Gastrocnemius medialis (tissue), 4 donors: ENCODE measurements around the gene CLASP1. TPM values are rescaled to one million over a fixed set of nuclear protein-coding genes. Genes with fewer than 3 reads are reported as not detected.

Experiments used
- ATAC-seq, 2 donors: fragments of 150-250 bp; one replicate each; pipeline ENCODE4 v1.9.1; 2016
- DNase-seq, 2 donors: peaks; one replicate each; pipeline ENCODE4 v3.0.0-alpha.2; 2019
- H3K27ac ChIP-seq, 4 donors: fragments of 200-600 bp; sonication (generic); 1 replicate in 1 of 4; 2 replicates in 3 of 4; pipeline ENCODE4 v1.5.1; 2016 to 2018; ENCODE audit warnings: mild to moderate bottlenecking in 2 of 4, moderate library complexity in 1 of 4
- H3K27me3 ChIP-seq, 3 donors: fragments of 200-600 bp; sonication (generic) in 2 of 3; 1 replicate in 1 of 3; 2 replicates in 2 of 3; pipeline versions ENCODE4 v1.5.1 to v1.6.0; 2016 to 2019; ENCODE audit warnings: mild to moderate bottlenecking in 1 of 3, moderate library complexity in 1 of 3
- H3K36me3 ChIP-seq, 2 donors: fragments of 200-600 bp; sonication (generic) in 1 of 2; one replicate each; pipeline ENCODE4 v1.5.1; 2017 to 2018
- H3K4me1 ChIP-seq, 2 donors: fragments of 200-600 bp; sonication (generic) in 1 of 2; one replicate each; pipeline ENCODE4 v1.5.1; 2016 to 2017; ENCODE audit warnings: mild to moderate bottlenecking in 2 of 2
- H3K4me3 ChIP-seq, 4 donors: fragments of 200-600 bp; sonication (generic) in 3 of 4; 1 replicate in 1 of 4; 2 replicates in 3 of 4; pipeline ENCODE4 v1.5.1; 2016 to 2019; ENCODE audit warnings: mild to moderate bottlenecking in 2 of 4
- H3K9me3 ChIP-seq, 3 donors: fragments of 200-600 bp; sonication (generic) in 2 of 3; 1 replicate in 1 of 3; 2 replicates in 2 of 3; pipeline ENCODE4 v1.5.1; 2016 to 2019
- POLR2A ChIP-seq, 2 donors: fragments of 450-650 bp; IDR thresholded peaks; one replicate each; pipeline ENCODE4 v1.6.1; 2017; ENCODE audit warnings: antibody characterized with exemption in 2 of 2, mild to moderate bottlenecking in 2 of 2, moderate library complexity in 2 of 2
- in situ Hi-C, 4 donors: fragments of 200-750 bp; cut with MboI; loops; one replicate each; pipeline versions ENCODE4 v1.15.0 to v1.8.0; 2017; ENCODE audit warnings: low sequenced_read_pairs in 4 of 4
- intact Hi-C: fragments of 100-400 bp; cut with DNase I; formaldehyde crosslinking; loops from one replicate; pipeline ENCODE4 v1.15.1; 2023; ENCODE audit warnings: low total_unique reads
- total RNA-seq, 4 donors: library from RNA; depleted of rRNA; stranded (reverse); fragments of >200 nt; gene quantifications; one replicate each; pipeline versions ENCODE4 v1.1.0 to v1.2.3, GENCODE V29; 2016
- TF ChIP-seq, protein P1 (sequence below), 5 experiments: fragments of 450-650 bp in 3 of 5; fragments of 200-600 bp in 2 of 5; sonication (generic) in 2 of 5; IDR thresholded peaks in 4 of 5; conservative IDR thresholded peaks in 1 of 5; 1 replicate in 4 of 5; 2 replicates in 1 of 5; pipeline ENCODE4 v1.5.1; 2016 to 2019; ENCODE audit warnings: antibody characterized with exemption in 5 of 5, mild to moderate bottlenecking in 3 of 5, moderate library complexity in 3 of 5

Gene CLASP1
- total RNA-seq, 4 donors from 2014 or later = 50.1 to 73.9 (median 61.4) TPM

DNA sequence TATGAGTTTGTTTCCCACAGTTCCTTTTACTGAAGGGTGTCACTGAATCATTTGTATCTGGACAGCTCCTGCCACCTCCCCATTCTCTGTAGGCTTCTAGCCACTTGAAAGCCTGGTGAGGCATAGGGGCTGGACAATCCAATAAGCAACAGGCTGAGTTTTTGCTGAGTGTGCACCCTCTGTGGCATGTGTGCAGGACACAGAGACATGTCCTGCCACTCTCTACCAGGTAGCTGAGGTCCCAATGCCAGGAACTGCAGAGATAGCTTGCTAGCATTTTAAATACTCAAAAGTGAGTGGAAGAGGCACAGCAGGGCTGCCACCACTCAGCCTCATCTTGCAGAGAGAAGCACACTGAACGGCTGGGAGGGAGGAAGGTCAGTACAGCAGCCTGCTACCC, 287.0 kb downstream of the CLASP1 start:
- no peaks in the 10 kb centered on the region for H3K9me3 ChIP-seq
- H3K4me1 ChIP-seq = peaks cover 25 to 32% of the 10 kb centered on the region in 2 donors
- DNase-seq (no peak), ATAC-seq (no peak)
- H3K27me3 ChIP-seq = no peaks in the 10 kb centered on the region
- H3K4me3 ChIP-seq = no peak overlapping the region
- TF ChIP-seq, protein P1, sequence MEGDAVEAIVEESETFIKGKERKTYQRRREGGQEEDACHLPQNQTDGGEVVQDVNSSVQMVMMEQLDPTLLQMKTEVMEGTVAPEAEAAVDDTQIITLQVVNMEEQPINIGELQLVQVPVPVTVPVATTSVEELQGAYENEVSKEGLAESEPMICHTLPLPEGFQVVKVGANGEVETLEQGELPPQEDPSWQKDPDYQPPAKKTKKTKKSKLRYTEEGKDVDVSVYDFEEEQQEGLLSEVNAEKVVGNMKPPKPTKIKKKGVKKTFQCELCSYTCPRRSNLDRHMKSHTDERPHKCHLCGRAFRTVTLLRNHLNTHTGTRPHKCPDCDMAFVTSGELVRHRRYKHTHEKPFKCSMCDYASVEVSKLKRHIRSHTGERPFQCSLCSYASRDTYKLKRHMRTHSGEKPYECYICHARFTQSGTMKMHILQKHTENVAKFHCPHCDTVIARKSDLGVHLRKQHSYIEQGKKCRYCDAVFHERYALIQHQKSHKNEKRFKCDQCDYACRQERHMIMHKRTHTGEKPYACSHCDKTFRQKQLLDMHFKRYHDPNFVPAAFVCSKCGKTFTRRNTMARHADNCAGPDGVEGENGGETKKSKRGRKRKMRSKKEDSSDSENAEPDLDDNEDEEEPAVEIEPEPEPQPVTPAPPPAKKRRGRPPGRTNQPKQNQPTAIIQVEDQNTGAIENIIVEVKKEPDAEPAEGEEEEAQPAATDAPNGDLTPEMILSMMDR (IDR thresholded peaks at IDR 0.05 in 4 of 5, conservative IDR thresholded peaks at IDR 0.05 in 1 of 5) = no peak
- TF ChIP-seq POLR2A (IDR thresholded peaks at IDR 0.05) = no peak
- in situ Hi-C loops = loop anchor here in 1 of 4 donors (25.0 kb wide), 1 partner anchor 275 kb away; no protein-coding TSS in a partner anchor
- intact Hi-C loops = no loop called here
- peaks cover 0 to 36% of the 10 kb centered on the region in 2 donors for H3K36me3 ChIP-seq
- H3K27ac ChIP-seq = peak overlapping the region; percentile 50 to 79 (median 74)

DNA sequence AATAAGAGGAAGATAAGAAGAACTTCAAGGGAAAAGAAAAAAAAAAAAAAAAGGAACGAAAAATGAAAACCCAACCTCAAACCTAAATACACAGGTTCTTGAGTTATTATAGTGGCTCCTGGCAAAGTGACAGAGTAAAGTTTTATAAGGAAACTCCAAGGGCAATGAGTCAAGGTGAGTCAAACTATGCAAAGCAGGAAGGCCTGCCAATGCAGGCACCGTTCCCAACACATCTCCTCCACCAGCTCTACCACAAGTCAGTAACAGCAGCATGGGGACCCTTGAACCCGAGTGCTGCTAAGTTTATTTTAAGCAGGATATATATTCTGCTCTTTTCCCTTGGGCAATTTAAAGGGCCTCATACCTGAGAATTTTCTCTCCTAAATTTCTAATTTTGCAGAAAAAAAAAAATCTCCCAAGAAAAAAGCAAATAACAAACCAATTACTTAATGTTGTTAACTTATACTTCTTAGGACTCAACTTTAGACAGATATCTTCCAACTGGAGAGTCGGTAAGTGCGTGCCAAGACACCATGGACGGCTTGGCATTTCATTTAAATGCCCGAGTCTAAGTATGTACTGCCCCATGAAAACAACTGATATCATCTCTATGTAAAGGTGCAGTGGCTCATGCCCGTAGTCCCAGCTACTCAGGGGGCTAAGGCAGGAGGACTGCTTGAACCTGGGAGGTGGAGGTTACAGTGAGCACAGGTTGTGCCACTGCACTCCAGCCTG, 288.5 kb downstream of the CLASP1 start:
- Histone ChIP-seq H3K27me3 (no peaks in the 10 kb centered on the region), H3K27ac (peak overlapping the region; percentile 46 to 79 (median 72)), H3K4me1 (peaks cover 31 to 35% of the 10 kb centered on the region in 2 donors), H3K4me3 (no peak overlapping the region), H3K9me3 (no peaks in the 10 kb centered on the region), H3K36me3 (peaks cover 0 to 26% of the 10 kb centered on the region in 2 donors)
- intact Hi-C loops (no loop called here), in situ Hi-C loops (loop anchor here in 1 of 4 donors (25.0 kb wide), 1 partner anchor 273 kb away; no protein-coding TSS in a partner anchor)
- peak in 1 of 2 donors; percentile 65 for DNase-seq
- peak; percentile 46 to 49 for ATAC-seq
- TF ChIP-seq, protein P1 (IDR thresholded peaks at IDR 0.05 in 4 of 5, conservative IDR thresholded peaks at IDR 0.05 in 1 of 5) = no peak
- TF ChIP-seq POLR2A (IDR thresholded peaks at IDR 0.05) = no peak

DNA sequence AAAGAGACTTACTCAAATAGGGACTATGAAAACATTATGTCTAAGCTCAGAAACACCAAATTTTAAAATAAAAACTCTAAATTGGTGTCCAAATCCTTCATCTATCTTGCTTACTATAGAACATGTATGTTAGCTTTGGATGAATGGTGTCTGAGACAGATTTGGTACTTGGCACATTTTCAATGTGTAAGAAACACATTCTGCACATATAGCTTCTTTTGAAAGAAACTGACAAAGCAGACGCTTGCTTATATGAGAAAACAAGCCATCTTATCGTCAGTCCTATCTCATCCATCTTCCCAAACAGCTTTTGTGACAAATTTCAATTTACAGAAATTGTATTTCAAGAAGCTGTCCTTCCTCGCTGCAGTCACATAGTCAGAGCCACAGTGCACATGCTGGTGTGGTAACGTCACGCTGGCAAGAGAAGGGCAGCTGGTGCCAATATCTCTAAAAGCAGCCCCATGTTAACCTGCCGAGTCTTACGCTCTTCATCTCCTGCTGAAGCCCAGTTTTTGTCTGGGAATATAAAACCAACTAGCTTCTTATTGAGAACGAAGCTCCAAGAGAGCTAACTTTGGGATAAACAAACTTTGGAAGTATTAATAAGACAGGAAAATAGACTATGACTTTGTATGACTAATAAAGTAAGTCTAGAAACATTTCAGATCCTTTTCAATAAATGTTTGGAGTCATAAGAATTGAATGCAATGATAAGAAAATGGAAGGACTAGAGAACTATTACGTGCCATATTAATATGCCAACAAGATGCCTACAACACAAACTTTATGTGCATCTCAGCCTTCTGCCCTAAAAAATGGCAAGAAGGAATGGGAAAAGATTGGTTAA, 289.3 kb downstream of the CLASP1 start:
- no peaks in the 10 kb centered on the region for H3K9me3 ChIP-seq
- H3K4me3 ChIP-seq = no peak overlapping the region
- in situ Hi-C loops = loop anchor here in 3 of 4 donors (10.0 to 25.0 kb wide), 2 partner anchors 265 to 273 kb away; no protein-coding TSS in a partner anchor
- H3K27me3 ChIP-seq = no peaks in the 10 kb centered on the region
- DNase-seq (peak; percentile 49 to 66), ATAC-seq (peak; percentile 46 to 72)
- TF ChIP-seq, protein P1 (IDR thresholded peaks at IDR 0.05 in 4 of 5, conservative IDR thresholded peaks at IDR 0.05 in 1 of 5) = no peak
- TF ChIP-seq POLR2A (IDR thresholded peaks at IDR 0.05) = peak in 1 of 2 donors; percentile 15
- H3K36me3 ChIP-seq = peaks cover 0 to 25% of the 10 kb centered on the region in 2 donors
- intact Hi-C loops = loop anchor here (5.0 to 10.0 kb wide), 2 partner anchors 163 to 425 kb away; no protein-coding TSS in a partner anchor
- H3K4me1 ChIP-seq = peaks cover 36 to 38% of the 10 kb centered on the region in 2 donors
- H3K27ac ChIP-seq = peak overlapping the region; percentile 46 to 79 (median 72)

DNA sequence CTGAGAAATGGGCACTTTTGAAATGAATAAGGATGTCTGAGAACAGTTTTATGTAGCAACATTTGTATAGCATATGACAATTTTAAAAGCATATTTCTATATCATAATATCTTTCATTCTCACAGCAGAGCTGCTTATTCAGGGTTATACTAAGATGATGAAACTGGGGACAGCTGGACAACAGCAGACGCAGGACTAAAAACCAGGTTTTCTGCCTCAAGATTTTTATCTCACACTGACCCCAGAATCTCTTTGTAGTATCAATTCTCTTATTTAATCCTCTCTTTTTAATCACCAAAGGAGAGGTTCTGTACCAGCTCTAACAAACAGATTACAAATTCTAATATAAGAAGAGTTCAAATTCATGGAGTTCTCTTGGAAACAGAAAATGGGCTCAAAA, 290.1 kb downstream of the CLASP1 start:
- DNase-seq = no peak
- peaks cover 36% of the 10 kb centered on the region in 2 donors for H3K4me1 ChIP-seq
- peaks cover 0 to 33% of the 10 kb centered on the region in 2 donors for H3K36me3 ChIP-seq
- H3K9me3 ChIP-seq = no peaks in the 10 kb centered on the region
- ATAC-seq = no peak
- peak overlapping the region; percentile 46 to 79 (median 72) for H3K27ac ChIP-seq
- intact Hi-C loops (loop anchor here (5.0 to 10.0 kb wide), 2 partner anchors 162 to 424 kb away; no protein-coding TSS in a partner anchor), in situ Hi-C loops (loop anchor here in 3 of 4 donors (10.0 to 25.0 kb wide), 2 partner anchors 264 to 272 kb away; no protein-coding TSS in a partner anchor)
- TF ChIP-seq, protein P1 (IDR thresholded peaks at IDR 0.05 in 4 of 5, conservative IDR thresholded peaks at IDR 0.05 in 1 of 5) = no peak
- TF ChIP-seq POLR2A (IDR thresholded peaks at IDR 0.05) = no peak
- no peak overlapping the region for H3K4me3 ChIP-seq
- no peaks in the 10 kb centered on the region for H3K27me3 ChIP-seq
